UCSD-AML1 (cell line): ENCODE measurements around the gene RESP18.
A peak's percentile ranks its signal among the peaks of the same experiment; 100 is the strongest.
"Not testable (repeated sequence)": the region's sequence is repeated elsewhere in the genome, so short reads cannot be mapped to it uniquely, and the experiment has no call there.

Source experiments
- DNase-seq: peaks from one replicate; lab custom pipeline; 2025; ENCODE audit not compliant: unreplicated experiment; lab: John Stamatoyannopoulos, UW

Gene RESP18

GRCh38 chr2:219325657-219326315 is 6.8 kb downstream of the RESP18 start:
- no peak for DNase-seq

GRCh38 chr2:219325136-219325535 is 7.4 kb downstream of the RESP18 start:
- no peak for DNase-seq

GRCh38 chr2:219323434-219323833 is 9.1 kb downstream of the RESP18 start:
- DNase-seq, result no peak

- DNase-seq, result no peak
Measured at GRCh38 chr2:219314804-219315468, 17.6 kb downstream of the RESP18 start.

- not testable (repeated sequence) for DNase-seq
Measured at GRCh38 chr2:219312683-219313263, 19.8 kb downstream of the RESP18 start.

DNA sequence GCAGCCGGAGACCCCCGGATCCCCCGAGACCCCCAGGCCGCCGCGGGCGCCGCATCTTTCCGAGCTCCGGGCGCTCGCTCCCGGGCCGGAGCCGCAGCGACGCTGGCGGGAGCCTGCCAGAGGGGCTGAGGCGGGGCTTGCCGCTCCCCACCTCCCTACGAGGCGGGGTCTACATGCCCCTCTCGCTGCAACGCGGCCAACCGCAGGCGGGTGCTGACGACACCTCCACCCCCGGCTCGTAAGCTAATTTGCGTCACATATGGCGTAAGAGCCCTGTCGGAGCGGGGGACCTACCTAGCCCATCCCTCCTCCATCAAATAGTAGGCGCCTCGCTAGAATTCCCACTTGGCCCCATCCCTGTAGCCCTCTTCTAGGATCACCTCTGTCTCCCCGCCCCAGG is 23.3 kb downstream of the RESP18 start, which contains the start of gene PTPRN:
TSS of gene PTPRN (minus strand) at position 124 of the 400 bp plus-strand sequence. CDS start at position 55, 69 bp downstream.
- DNase-seq, result no peak

DNA sequence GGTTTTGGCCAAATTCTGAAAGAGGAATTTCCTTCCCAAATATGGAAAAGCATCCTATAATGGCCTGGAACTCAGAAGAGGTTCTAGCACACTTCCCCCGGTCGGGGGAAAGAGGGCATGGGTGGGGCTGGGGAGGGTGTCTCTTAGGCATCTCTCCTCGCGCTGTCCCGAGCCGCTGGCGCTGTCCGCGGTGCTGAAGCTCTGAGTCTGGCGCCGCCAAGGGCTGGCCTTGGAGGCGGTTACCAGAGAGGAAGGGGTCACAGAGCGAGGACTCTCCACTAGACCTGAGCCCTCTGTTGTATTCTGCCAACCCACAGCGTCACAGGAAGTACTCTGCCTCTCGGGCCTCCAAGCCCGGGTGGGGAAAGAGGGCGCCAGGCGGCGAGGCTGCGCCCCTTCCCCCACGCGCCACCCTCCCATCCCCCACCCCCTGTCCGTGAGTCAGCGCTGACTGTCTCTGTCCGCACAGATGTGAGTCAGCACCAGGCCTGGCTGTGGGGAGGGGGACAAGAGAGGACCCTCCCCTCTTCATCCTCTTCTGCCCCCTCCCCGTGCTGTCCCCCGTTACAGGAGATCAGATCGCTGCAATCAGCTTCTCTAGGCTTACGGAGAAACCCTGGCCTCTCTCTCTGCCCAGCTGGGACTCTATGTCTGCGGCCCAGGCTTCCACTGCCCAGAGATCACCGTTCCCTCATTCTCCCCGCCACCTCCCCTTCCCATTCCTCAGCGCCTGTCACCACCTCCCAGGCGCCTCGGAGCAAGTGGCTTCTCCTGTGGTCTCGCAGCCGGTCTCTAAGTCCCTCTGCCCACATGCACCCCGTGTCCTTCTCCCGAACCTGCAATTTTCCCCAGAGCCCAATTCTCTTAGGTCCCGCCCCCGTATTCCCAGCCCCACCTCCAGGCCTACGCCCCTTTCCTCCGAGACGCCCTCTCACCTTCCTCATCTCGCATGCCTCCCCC is 24.1 kb downstream of the RESP18 start:
- DNase-seq, result peak; percentile 71

DNA sequence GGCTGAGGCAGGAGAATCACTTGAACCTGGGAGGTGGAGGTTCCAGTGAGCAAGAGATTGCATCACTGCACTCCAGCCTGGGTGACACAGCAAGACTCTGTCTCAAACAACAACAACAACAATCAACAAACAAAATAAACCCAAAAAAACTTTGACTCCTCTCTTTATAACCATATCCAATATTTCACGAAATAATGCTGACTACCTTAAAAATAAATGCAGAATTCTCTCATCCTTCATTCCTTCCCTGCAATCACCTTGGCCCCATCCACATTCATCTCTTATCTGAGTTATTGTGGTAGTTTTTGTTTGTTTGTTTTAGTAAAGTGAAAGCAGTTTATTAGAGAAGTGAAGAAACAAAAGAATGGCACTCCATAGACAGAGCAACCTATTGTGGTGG is 26.5 kb downstream of the RESP18 start:
- no peak for DNase-seq

GRCh38 chr2:219304223-219304622 is 28.3 kb downstream of the RESP18 start:
- DNase-seq, result no peak

GRCh38 chr2:219302412-219302968 is 30.1 kb downstream of the RESP18 start:
- no peak for DNase-seq

DNA sequence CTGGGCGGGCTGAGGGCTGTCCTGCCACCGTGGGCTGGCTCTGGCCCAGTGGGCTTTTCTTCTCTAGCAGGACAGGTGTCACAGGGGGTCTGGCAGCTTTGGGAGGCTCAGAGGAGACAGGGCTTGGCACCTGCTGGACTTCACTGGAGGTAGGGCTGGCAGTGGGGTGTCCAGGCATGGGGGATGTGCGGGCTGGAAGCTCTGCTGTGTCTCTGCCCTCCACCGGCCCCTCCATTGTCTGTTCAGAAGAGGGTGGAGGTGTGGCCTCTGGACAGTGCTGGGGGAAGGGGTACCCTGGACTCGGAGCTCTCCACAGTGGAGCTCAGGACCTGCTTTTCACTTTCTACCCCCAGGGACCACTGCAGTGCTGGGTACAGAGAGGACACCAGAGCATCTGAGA is 32.5 kb downstream of the RESP18 start:
- DNase-seq, result no peak

- DNase-seq, result no peak
Measured at GRCh38 chr2:219299372-219299760, 33.2 kb downstream of the RESP18 start.

GRCh38 chr2:219298759-219299371 is 33.7 kb downstream of the RESP18 start:
- peak; percentile 80 for DNase-seq

DNA sequence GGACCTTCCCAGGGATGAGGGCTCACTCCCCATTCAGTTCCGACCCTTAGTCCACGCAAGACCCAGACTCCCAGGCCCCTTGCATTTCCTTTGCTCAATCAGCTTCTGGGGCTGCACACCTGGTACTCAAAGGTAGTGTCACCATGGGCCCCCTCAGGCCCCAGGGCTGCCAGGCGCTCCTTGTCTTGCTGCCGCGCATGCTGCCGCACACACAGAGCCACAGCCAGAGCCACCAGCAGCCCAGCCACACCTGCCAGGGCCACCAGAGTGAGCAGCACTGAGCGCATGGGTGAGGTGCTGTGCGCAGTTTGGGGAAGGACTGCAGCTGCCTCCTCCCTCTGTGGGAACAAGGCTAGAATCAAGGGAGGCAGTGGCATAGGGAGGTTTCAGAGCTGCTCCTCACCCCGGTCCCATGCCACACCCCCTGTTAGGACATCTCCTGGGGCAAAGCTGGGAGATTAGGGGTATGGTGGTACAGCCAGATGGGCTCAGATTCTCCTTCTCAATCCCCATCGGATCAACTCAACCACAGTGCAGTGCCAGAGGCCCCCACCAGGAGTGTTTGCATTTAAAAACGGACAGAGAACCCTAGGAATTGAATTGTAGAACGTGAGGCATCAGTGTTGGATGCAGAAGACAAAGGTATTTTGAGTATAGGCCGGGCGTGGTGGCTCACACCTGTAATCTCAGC is 34.6 kb downstream of the RESP18 start:
- DNase-seq, result no peak

- no peak for DNase-seq
Measured at GRCh38 chr2:219296631-219297391, 35.7 kb downstream of the RESP18 start.

- no peak for DNase-seq
Measured at GRCh38 chr2:219296142-219296541, 36.4 kb downstream of the RESP18 start.

DNA sequence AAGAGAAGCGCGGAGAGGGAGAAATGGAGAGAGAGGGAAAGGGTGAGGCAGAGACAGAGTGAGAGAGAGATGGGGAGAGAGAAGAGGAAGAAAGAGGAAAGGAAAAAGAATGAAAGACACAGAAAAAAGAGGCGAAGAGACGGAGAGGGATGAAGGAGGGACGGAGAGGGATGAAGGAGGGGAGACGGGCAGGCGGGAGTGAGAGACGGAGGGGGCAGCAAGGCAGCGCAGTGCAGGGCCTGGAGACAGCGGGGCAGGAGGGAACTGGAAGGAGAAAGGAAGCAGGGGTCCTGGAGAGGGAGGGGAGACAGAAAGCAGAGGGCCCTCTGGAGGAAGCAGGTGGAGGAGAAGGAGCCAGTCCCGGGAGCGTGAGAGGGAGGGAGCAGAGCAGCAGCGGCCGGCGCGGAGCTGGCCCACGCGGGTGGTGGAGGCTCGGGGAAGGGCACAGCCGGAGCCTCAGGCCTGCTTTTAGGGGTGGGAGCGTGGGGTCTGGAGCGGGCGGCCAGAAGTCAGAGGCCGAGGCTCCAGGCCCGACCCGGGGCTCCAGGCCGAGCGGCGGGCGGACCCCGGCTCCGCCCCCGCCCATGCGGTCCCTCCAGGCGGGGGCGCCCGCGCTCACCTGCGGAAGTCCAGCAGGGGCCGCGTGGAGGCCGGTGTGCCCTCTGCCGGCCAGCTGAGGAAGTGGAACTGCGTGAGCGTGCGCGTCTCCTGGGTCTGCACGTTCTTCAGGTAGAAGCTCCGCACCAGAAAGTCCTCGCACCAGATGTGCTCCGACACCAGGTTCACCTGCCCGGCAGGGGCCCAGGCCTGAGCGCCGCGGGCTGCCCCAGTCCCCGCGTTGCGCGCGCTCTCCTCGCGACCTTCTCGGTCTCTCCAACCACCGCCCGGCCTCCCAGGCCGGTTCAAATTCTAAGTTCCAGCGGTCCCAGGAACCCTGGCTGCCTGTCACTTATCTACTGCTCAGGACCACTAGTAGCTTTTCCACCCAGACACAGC is 37.9 kb downstream of the RESP18 start:
- DNase-seq, result peak; percentile 90

DNA sequence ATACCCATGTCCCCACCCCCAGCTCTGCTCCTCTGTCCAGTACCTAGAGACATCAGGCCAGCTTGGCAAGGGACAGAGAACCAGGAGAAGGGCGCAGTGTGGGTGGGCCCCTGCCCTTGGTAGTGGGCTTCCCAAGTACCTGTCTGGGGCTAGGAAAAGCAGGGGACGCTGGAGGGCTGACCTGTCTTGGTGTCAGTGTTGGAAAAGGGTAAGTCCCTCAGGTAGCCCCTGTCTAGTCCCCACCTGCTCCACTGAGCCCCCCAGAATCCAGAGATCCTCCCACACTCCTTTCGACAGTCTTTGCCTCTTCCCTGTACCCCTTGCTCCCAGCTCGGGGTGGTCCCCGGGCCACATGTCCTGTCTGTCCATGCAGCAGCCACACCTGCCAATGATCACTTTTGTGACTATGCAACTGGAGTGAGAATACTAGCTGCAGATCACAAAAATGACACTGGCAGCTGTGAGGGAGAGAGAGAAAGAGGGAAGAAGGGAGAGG is 38.8 kb downstream of the RESP18 start:
- no peak for DNase-seq
